Lower lobe of right lung (tissue), 2 donors: Measurements from ENCODE around the gene NKD1. TPM values are rescaled to one million over a fixed set of nuclear protein-coding genes. Genes with fewer than 3 reads are reported as not detected.
A peak's percentile ranks its signal among the peaks of the same experiment; 100 is the strongest.

Source experiments
- ATAC-seq, 2 donors: fragments of 200-7000 bp; cut with Tn5 transposase; one replicate each; pipeline ENCODE4 v1.9.1; 2020 to 2022; ENCODE audit warnings: mild to moderate bottlenecking in 2 of 2, moderate library complexity in 2 of 2
- DNase-seq: peaks from one replicate; pipeline ENCODE4 v3.0.0-alpha.2; 2020
- H3K27ac ChIP-seq: fragments of 200-600 bp; one replicate; pipeline ENCODE4 v1.8.0; 2022
- H3K27me3 ChIP-seq: fragments of 200-600 bp; one replicate; pipeline ENCODE4 v1.8.0; 2022; ENCODE audit warnings: low read depth
- H3K36me3 ChIP-seq: fragments of 200-600 bp; one replicate; pipeline ENCODE4 v1.8.0; 2022; ENCODE audit warnings: mild to moderate bottlenecking
- H3K4me1 ChIP-seq: fragments of 200-600 bp; one replicate; pipeline ENCODE4 v1.8.0; 2022
- H3K4me3 ChIP-seq: fragments of 200-600 bp; one replicate; pipeline ENCODE4 v1.8.0; 2022; ENCODE audit warnings: mild to moderate bottlenecking
- H3K9me3 ChIP-seq: fragments of 200-600 bp; one replicate; pipeline ENCODE4 v1.8.0; 2022
- CTCF ChIP-seq: fragments of 200-600 bp; IDR thresholded peaks from one replicate; pipeline ENCODE4 v1.8.0; 2022; ENCODE audit warnings: antibody characterized with exemption, mild to moderate bottlenecking
- intact Hi-C: fragments of 100-400 bp; cut with DNase I; formaldehyde crosslinking; loops from one replicate; pipeline ENCODE4 v1.11.0; 2022
- total RNA-seq: library from RNA; stranded (reverse); fragmentation: NEBNext Ultra II Directional; extraction: Animal tissue kit (Norgen Biotek cat#: 25700); gene quantifications from one replicate; pipeline ENCODE4 v1.2.1, GENCODE V29; 2021
- donor health status: DM: no; HTN: yes; CAD: no; lungs with severe emphysema.

Gene NKD1
- total RNA-seq, 1 donor from 2014 or later: 30.7 TPM

GRCh38 chr16:50546125-50546524, 2.1 kb upstream of the NKD1 start:
- Histone ChIP-seq H3K27ac (no peak overlapping the region), H3K4me1 (no peaks in the 10 kb centered on the region), H3K27me3 (peaks cover 15% of the 10 kb centered on the region), H3K36me3 (no peaks in the 10 kb centered on the region), H3K9me3 (no peaks in the 10 kb centered on the region), H3K4me3 (no peak overlapping the region)
- no peak for TF ChIP-seq CTCF
- ATAC-seq: no peak
- intact Hi-C loops: no loop called here
- DNase-seq: no peak

GRCh38 chr16:50547340-50548124, 664 bp upstream of the NKD1 start:
- intact Hi-C loops: no loop called here
- H3K36me3 ChIP-seq: no peaks in the 10 kb centered on the region
- no peaks in the 10 kb centered on the region for H3K4me1 ChIP-seq
- peaks cover 15% of the 10 kb centered on the region for H3K27me3 ChIP-seq
- no peaks in the 10 kb centered on the region for H3K9me3 ChIP-seq
- TF ChIP-seq CTCF: peak; percentile 27
- peak; percentile 62 to 69 for ATAC-seq
- peak overlapping the region; percentile 72 for H3K4me3 ChIP-seq
- peak; percentile 57 for DNase-seq
- H3K27ac ChIP-seq: no peak overlapping the region

- H3K27ac ChIP-seq: peak overlapping the region; percentile 58
- no peaks in the 10 kb centered on the region for H3K36me3 ChIP-seq
- intact Hi-C loops: no loop called here
- no peaks in the 10 kb centered on the region for H3K9me3 ChIP-seq
- H3K4me3 ChIP-seq: peak overlapping the region; percentile 72
- TF ChIP-seq CTCF: no peak
- ATAC-seq (no peak), DNase-seq (no peak)
- H3K4me1 ChIP-seq: no peaks in the 10 kb centered on the region
- peaks cover 15% of the 10 kb centered on the region for H3K27me3 ChIP-seq
Measured at GRCh38 chr16:50548909-50549560, 839 bp downstream of the NKD1 start.

- no peaks in the 10 kb centered on the region for H3K36me3 ChIP-seq
- H3K4me1 ChIP-seq: no peaks in the 10 kb centered on the region
- ATAC-seq (no peak), DNase-seq (no peak)
- no peak for TF ChIP-seq CTCF
- peaks cover 15% of the 10 kb centered on the region for H3K27me3 ChIP-seq
- no peaks in the 10 kb centered on the region for H3K9me3 ChIP-seq
- H3K4me3 ChIP-seq: peak overlapping the region; percentile 72
- H3K27ac ChIP-seq: peak overlapping the region; percentile 36
- intact Hi-C loops: no loop called here
Measured at GRCh38 chr16:50549561-50549915, 1.3 kb downstream of the NKD1 start.

GRCh38 chr16:50550035-50550434, 1.8 kb downstream of the NKD1 start:
- intact Hi-C loops: no loop called here
- H3K36me3 ChIP-seq: no peaks in the 10 kb centered on the region
- no peak for ATAC-seq

More at GRCh38 chr16:50550035-50550434, 1.8 kb downstream of the NKD1 start:
- no peak for DNase-seq
- peaks cover 15% of the 10 kb centered on the region for H3K27me3 ChIP-seq
- H3K27ac ChIP-seq: peak overlapping the region; percentile 36
- H3K4me3 ChIP-seq: peak overlapping the region; percentile 72
- no peaks in the 10 kb centered on the region for H3K9me3 ChIP-seq
- TF ChIP-seq CTCF: no peak
- H3K4me1 ChIP-seq: no peaks in the 10 kb centered on the region
